Panc1 (cell line): ENCODE results near the gene RAI1. TPM values are rescaled to one million over a fixed set of nuclear protein-coding genes. Genes with fewer than 3 reads are reported as not detected.

Source experiments
- ATAC-seq: fragments of 200-7000 bp; cut with Tn5 transposase; 2 replicates; pipeline ENCODE4 v1.9.1; 2020; ENCODE audit warnings: mild to moderate bottlenecking, moderate library complexity
- BruUV-seq: library from RNA; stranded (reverse); fragments of 400-500 nt; replicated peaks from 2 replicates; lab custom pipeline; 2021; lab: Mats Ljungman, UMichigan
- CTCF ChIA-PET: fragments of 300-600 bp; sonication (Branson Sonifier 250); formaldehyde crosslinking; loops from one replicate; lab custom pipeline; 2022; ENCODE audit warnings: antibody characterized with exemption; lab: Charles Lee
- POLR2A ChIA-PET: fragments of 300-600 bp; sonication (Branson Sonifier 250); formaldehyde crosslinking; loops from one replicate; lab custom pipeline; 2022; ENCODE audit warnings: antibody characterized with exemption; lab: Charles Lee
- DNase-seq: peaks from one replicate; pipeline ENCODE4 v3.0.0-alpha.2; 2010; ENCODE audit warnings: low read depth, low spot score
- H3K27ac ChIP-seq: 2 replicates; pipeline ENCODE4 v1.5.1; 2011; ENCODE audit warnings: mild to moderate bottlenecking, low read length, inconsistent platforms
- H3K27me3 ChIP-seq: fragments of 200-500 bp; sonication (Bioruptor generic); 2 replicates; pipeline ENCODE4 v1.6.0; 2014; ENCODE audit warnings: low read length, inconsistent platforms; ENCODE audit not compliant: control insufficient read depth, insufficient read depth
- H3K36me3 ChIP-seq: fragments of 200-500 bp; sonication (Bioruptor generic); 2 replicates; pipeline ENCODE4 v1.5.1; 2014; ENCODE audit warnings: inconsistent platforms, mild to moderate bottlenecking, low read length, moderate library complexity; ENCODE audit not compliant: control insufficient read depth, insufficient read depth
- H3K4me1 ChIP-seq: 2 replicates; pipeline ENCODE4 v1.5.1; 2011; ENCODE audit warnings: inconsistent platforms, mild to moderate bottlenecking, low read length, moderate library complexity; ENCODE audit not compliant: control insufficient read depth, insufficient read depth
- H3K4me3 ChIP-seq, 2 experiments: 2 replicates each; pipeline ENCODE4 v1.5.1; 2011 to 2012; ENCODE audit warnings: low read depth in 2 of 2, low read length in 2 of 2, mild to moderate bottlenecking in 2 of 2, inconsistent platforms in 1 of 2, moderate library complexity in 1 of 2
- H3K9me3 ChIP-seq: fragments of 200-500 bp; sonication (Bioruptor generic); 2 replicates; pipeline ENCODE4 v1.5.1; 2014; ENCODE audit warnings: low read depth, mild to moderate bottlenecking, inconsistent platforms, low read length, moderate library complexity; ENCODE audit not compliant: control insufficient read depth, insufficient read depth
- CTCF ChIP-seq: fragments of 450-650 bp; IDR thresholded peaks from 2 replicates; pipeline ENCODE4 v1.5.1; 2017; ENCODE audit warnings: mild to moderate bottlenecking
- POLR2AphosphoS5 ChIP-seq: IDR thresholded peaks from 2 replicates; pipeline ENCODE4 v1.6.1; 2012; ENCODE audit warnings: mild to moderate bottlenecking, low read depth, low read length, moderate library complexity
- REST ChIP-seq, 2 experiments: IDR thresholded peaks; 2 replicates each; pipeline ENCODE4 v1.6.1; 2011 to 2012; ENCODE audit warnings: low read depth in 2 of 2, control low read depth in 1 of 2, low read length in 1 of 2, mild to moderate bottlenecking in 1 of 2, moderate library complexity in 1 of 2; ENCODE audit not compliant: insufficient read depth in 1 of 2
- SIN3A ChIP-seq: IDR thresholded peaks from 2 replicates; pipeline ENCODE4 v1.6.1; 2012; ENCODE audit warnings: low read depth, mild to moderate bottlenecking, low read length, moderate library complexity, borderline replicate concordance; ENCODE audit not compliant: insufficient read depth
- TCF7L2 ChIP-seq: IDR thresholded peaks from 2 replicates; pipeline ENCODE4 v1.6.1; 2011; ENCODE audit warnings: mild to moderate bottlenecking, low read depth, low read length, inconsistent platforms
- in situ Hi-C: cut with HindIII; loops from 2 replicates; pipeline ENCODE4 v1.10.0; 2016; ENCODE audit warnings: low sequenced_read_pairs, low pct_unique_long_range_greater_than_20kb
- intact Hi-C: fragments of 100-400 bp; cut with micrococcal nuclease; formaldehyde crosslinking; loops from one replicate; pipeline ENCODE4 v1.10.0; 2022; ENCODE audit not compliant: unreplicated experiment
- total RNA-seq: library from RNA; stranded (reverse); gene quantifications from one replicate; pipeline ENCODE4 v1.2.1, GENCODE V29; 2021; ENCODE audit not compliant: unreplicated experiment

The RAI1 gene
- total RNA-seq, 1 experiment from 2014 or later: 51.0 TPM

GRCh38 chr17:17774009-17774881 lies 93.0 kb downstream of the RAI1 start:
- POLR2A ChIA-PET: interaction anchor here (0.7 kb wide), 1 partner anchor 131 kb away, joined by 3 read pairs; no protein-coding TSS in a partner anchor

More at GRCh38 chr17:17774009-17774881, 93.0 kb downstream of the RAI1 start:
- CTCF ChIA-PET: interaction anchor here (0.8 kb wide), 1 partner anchor 277 kb away, joined by 4 read pairs; no protein-coding TSS in a partner anchor
- intact Hi-C loops: no loop called here
- Histone ChIP-seq H3K9me3 (no peaks in the 10 kb centered on the region), H3K4me3 (no peak overlapping the region), H3K4me1 (peaks cover 32% of the 10 kb centered on the region), H3K27me3 (no peaks in the 10 kb centered on the region), H3K27ac (peak overlapping the region; percentile 44; the same call in 1 of the 2 replicates), H3K36me3 (no peaks in the 10 kb centered on the region)
- in situ Hi-C loops: no loop called here
- DNase-seq (no peak), ATAC-seq (peak; percentile 62)
- no peak for TF ChIP-seq SIN3A
- no peak for TF ChIP-seq REST (IDR thresholded peaks at IDR 0.05; ENCODE audit: insufficient read depth in 1 of 2, low read depth in 2 of 2, low read length in 1 of 2)
- TF ChIP-seq CTCF: no peak; the same call in 1 of the 2 replicates
- no peak for TF ChIP-seq POLR2AphosphoS5
- TF ChIP-seq TCF7L2: no peak
- no TSS peak for BruUV-seq
